ENCODE measurements around the gene AVL9.

DNA sequence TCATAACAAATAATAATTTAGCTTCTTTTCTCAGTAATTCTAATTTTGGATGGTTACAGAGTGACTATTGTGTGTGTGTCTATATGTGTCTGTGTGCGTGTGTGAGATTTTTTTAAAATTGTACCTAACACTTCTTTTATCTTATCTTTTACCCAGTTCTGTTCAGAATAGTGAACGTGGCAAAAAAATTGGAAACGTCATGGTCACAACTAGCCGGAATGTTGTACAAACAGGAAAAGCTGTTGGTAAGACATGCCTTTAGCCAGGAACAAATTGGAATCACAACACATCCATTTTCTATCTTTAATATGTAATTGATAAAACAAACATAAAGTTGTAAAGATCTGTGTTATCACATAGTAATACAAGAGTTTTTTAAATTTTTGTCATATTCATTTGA lies 85.4 kb downstream of the AVL9 start:
- TF ChIP-seq, protein P1, sequence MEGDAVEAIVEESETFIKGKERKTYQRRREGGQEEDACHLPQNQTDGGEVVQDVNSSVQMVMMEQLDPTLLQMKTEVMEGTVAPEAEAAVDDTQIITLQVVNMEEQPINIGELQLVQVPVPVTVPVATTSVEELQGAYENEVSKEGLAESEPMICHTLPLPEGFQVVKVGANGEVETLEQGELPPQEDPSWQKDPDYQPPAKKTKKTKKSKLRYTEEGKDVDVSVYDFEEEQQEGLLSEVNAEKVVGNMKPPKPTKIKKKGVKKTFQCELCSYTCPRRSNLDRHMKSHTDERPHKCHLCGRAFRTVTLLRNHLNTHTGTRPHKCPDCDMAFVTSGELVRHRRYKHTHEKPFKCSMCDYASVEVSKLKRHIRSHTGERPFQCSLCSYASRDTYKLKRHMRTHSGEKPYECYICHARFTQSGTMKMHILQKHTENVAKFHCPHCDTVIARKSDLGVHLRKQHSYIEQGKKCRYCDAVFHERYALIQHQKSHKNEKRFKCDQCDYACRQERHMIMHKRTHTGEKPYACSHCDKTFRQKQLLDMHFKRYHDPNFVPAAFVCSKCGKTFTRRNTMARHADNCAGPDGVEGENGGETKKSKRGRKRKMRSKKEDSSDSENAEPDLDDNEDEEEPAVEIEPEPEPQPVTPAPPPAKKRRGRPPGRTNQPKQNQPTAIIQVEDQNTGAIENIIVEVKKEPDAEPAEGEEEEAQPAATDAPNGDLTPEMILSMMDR (conservative IDR thresholded peaks at IDR 0.05 in 1 of 2, IDR thresholded peaks at IDR 0.05 in 1 of 2; ENCODE audit: extremely low read depth in 1 of 2, insufficient read depth in 1 of 2, low read depth in 1 of 2, low read length in 2 of 2) = no peak
- no peak for TF ChIP-seq EZH2 (IDR thresholded peaks at IDR 0.05; ENCODE audit: borderline replicate concordance, low read length)

Measured in mammary epithelial cell (primary cell).